ENCODE results near the gene SORCS2.

Gene SORCS2

GRCh38 chr4:7259039-7259438 is 66.7 kb downstream of the SORCS2 start:
- no peaks in the 10 kb centered on the region for H3K36me3 ChIP-seq (ENCODE audit: insufficient read depth, low read length)
- no peak overlapping the region for H2AFZ ChIP-seq (ENCODE audit: low read length)
- H3K9ac ChIP-seq (ENCODE audit: low read length), result no peak overlapping the region
- no peaks in the 10 kb centered on the region for H3K4me1 ChIP-seq (ENCODE audit: insufficient read depth, low read length, severe bottlenecking)
- no peaks in the 10 kb centered on the region for H3K79me2 ChIP-seq (ENCODE audit: insufficient read depth, low read length)
- H3K27ac ChIP-seq (ENCODE audit: low read depth, low read length, poor library complexity, severe bottlenecking), result no peak overlapping the region
- no peaks in the 10 kb centered on the region for H3K9me3 ChIP-seq (ENCODE audit: low read length)
- TF ChIP-seq EZH2 (IDR thresholded peaks at IDR 0.05; ENCODE audit: borderline replicate concordance, low read length) (no peak), CTCF (IDR thresholded peaks at IDR 0.05; ENCODE audit: low read length) (no peak)
- no peaks in the 10 kb centered on the region for H3K9me2 ChIP-seq (ENCODE audit: low read depth, low read length)
- no peaks in the 10 kb centered on the region for H3K27me3 ChIP-seq (ENCODE audit: insufficient read depth, low read length)
- no peaks in the 10 kb centered on the region for H3F3A ChIP-seq (ENCODE audit: insufficient read depth, low read length)
- H3K4me2 ChIP-seq (ENCODE audit: low read length), result no peak overlapping the region
- no peaks in the 10 kb centered on the region for H4K20me1 ChIP-seq (ENCODE audit: insufficient read depth, low read length)
- no peak overlapping the region for H3K4me3 ChIP-seq (ENCODE audit: low read depth, low read length, poor library complexity, severe bottlenecking)

DNA sequence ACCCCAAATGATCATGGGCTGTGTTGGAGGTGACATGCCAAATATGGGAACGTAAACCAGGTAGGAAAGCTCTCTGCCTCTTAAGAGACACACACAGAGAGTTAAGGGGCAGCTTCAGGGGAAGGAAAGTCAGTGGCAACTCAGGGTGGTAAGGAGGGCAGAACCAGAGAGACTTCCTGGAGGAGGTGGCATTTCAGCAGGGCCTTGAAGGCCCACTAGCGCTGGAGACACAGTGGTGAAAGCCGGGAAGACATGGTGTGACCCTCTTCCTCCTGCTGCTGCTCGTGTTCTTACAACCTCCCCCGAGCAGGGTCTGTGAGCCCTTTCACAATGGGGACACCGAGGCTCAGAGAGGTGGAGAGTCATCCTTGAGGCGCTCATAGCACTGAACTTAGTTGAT is 68.2 kb downstream of the SORCS2 start:
- TF ChIP-seq EZH2 (IDR thresholded peaks at IDR 0.05; ENCODE audit: borderline replicate concordance, low read length), result no peak
- no peak for TF ChIP-seq CTCF (IDR thresholded peaks at IDR 0.05; ENCODE audit: low read length)
- Histone ChIP-seq H4K20me1 (ENCODE audit: insufficient read depth, low read length) (no peaks in the 10 kb centered on the region), H3K27ac (ENCODE audit: low read depth, low read length, poor library complexity, severe bottlenecking) (no peak overlapping the region), H3F3A (ENCODE audit: insufficient read depth, low read length) (no peaks in the 10 kb centered on the region), H3K4me3 (ENCODE audit: low read depth, low read length, poor library complexity, severe bottlenecking) (no peak overlapping the region), H3K36me3 (ENCODE audit: insufficient read depth, low read length) (no peaks in the 10 kb centered on the region), H3K4me2 (ENCODE audit: low read length) (no peak overlapping the region), H3K79me2 (ENCODE audit: insufficient read depth, low read length) (no peaks in the 10 kb centered on the region), H2AFZ (ENCODE audit: low read length) (no peak overlapping the region), H3K9ac (ENCODE audit: low read length) (no peak overlapping the region), H3K27me3 (ENCODE audit: insufficient read depth, low read length) (no peaks in the 10 kb centered on the region), H3K9me2 (ENCODE audit: low read depth, low read length) (no peaks in the 10 kb centered on the region), H3K4me1 (ENCODE audit: insufficient read depth, low read length, severe bottlenecking) (no peaks in the 10 kb centered on the region), H3K9me3 (ENCODE audit: low read length) (no peaks in the 10 kb centered on the region)

- no peak overlapping the region for H2AFZ ChIP-seq (ENCODE audit: low read length)
- TF ChIP-seq EZH2 (IDR thresholded peaks at IDR 0.05; ENCODE audit: borderline replicate concordance, low read length) (no peak), CTCF (IDR thresholded peaks at IDR 0.05; ENCODE audit: low read length) (no peak)
Measured at GRCh38 chr4:7261087-7261486, 68.7 kb downstream of the SORCS2 start.

More at GRCh38 chr4:7261087-7261486, 68.7 kb downstream of the SORCS2 start:
- H3K4me2 ChIP-seq (ENCODE audit: low read length), result no peak overlapping the region
- H3K9me3 ChIP-seq (ENCODE audit: low read length), result no peaks in the 10 kb centered on the region
- H4K20me1 ChIP-seq (ENCODE audit: insufficient read depth, low read length), result no peaks in the 10 kb centered on the region
- H3F3A ChIP-seq (ENCODE audit: insufficient read depth, low read length), result no peaks in the 10 kb centered on the region
- H3K36me3 ChIP-seq (ENCODE audit: insufficient read depth, low read length), result no peaks in the 10 kb centered on the region
- no peaks in the 10 kb centered on the region for H3K27me3 ChIP-seq (ENCODE audit: insufficient read depth, low read length)
- no peak overlapping the region for H3K27ac ChIP-seq (ENCODE audit: low read depth, low read length, poor library complexity, severe bottlenecking)
- no peak overlapping the region for H3K9ac ChIP-seq (ENCODE audit: low read length)
- H3K4me3 ChIP-seq (ENCODE audit: low read depth, low read length, poor library complexity, severe bottlenecking), result no peak overlapping the region
- H3K9me2 ChIP-seq (ENCODE audit: low read depth, low read length), result no peaks in the 10 kb centered on the region
- H3K4me1 ChIP-seq (ENCODE audit: insufficient read depth, low read length, severe bottlenecking), result no peaks in the 10 kb centered on the region
- no peaks in the 10 kb centered on the region for H3K79me2 ChIP-seq (ENCODE audit: insufficient read depth, low read length)

All from OCI-LY1 (cell line).